Measurements from ENCODE around the gene UBL3.

GRCh38 chr13:29888306-29888705 lies 37.9 kb upstream of the UBL3 start:
- TF ChIP-seq CTCF (IDR thresholded peaks at IDR 0.05) (no peak), POLR2A (IDR thresholded peaks at IDR 0.05) (no peak)
